Camera-type eye (tissue), 1 donor: Measurements from ENCODE around the gene CUL4A. TPM values are rescaled to one million over a fixed set of nuclear protein-coding genes. Genes with fewer than 3 reads are reported as not detected.

Source experiments
- total RNA-seq: library from RNA; depleted of rRNA; stranded (reverse); fragments of >200 nt; gene quantifications from one replicate; pipeline ENCODE4 v1.2.3, GENCODE V29; 2014

Gene CUL4A
- total RNA-seq = 87.0 TPM

DNA sequence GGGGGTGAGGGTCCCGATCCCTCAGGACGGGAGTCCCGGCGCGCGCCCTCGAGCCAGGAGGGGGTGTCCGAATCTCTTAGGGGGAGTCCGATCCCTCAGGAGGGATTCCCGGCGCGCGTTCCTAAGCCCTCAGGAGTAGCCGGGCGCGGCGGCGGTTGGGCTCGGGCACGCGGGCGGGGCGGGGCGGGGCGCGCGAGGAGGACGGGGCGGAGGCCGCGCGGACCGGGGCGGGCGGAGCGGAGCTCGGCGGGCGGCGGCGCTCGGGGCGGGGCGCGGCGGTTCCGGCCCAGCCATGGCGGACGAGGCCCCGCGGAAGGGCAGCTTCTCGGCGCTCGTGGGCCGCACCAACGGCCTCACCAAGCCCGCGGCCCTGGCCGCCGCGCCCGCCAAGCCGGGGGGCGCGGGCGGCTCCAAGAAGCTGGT lies at the start of gene CUL4A:
Gene CUL4A, plus strand, starts transcription at position 278 of the 423 bp plus-strand sequence. Its CDS starts 15 bp downstream, at position 293.

DNA sequence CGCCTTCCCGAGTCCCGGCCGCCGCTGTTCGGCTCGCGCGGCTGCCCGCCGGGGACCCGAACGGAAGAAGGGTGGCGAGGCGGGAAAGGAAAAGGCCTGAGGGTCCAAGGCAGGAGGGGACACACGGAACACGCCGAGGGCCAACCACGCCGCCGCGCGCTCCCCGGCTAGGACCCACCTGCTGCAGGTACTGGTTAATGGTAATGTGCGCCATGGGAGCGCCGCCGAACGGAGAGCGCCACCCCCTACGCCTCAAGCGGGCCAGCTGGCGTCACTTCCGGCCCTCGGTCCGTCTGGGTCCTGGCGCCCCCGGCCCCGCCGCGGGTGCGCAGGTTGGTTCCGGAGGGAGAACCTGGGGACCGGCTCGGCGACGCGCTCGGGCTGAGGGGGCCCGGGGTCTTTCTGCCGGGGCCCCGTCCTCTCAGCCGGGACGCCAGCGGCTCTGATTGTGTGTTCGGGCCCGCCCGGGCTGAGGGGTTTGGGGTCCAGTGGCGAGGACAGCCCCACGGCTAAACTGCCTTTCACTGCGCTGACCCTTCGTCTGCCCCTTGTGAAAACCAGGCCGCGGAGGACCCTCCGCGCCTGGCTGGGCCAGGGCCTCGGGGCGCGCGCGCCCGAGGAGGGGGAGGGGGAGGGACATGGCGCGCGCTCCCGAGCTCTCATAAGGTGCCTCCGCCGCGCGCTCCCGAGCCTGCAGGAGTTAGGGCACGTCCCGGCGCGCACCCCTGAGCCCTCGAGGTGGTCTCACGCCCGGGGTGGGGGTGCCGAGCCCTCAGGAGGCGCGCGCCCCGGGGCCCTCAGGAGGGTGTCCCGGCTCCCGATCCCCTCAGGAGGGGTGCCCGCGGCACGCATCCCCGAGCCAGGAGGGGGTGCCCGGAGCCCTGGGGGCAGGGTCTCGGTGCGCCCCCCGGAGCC lies 735 bp upstream of the CUL4A start, which contains the start of gene PCID2:
Gene PCID2, minus strand, starts transcription at position 249 of the 915 bp plus-strand sequence. Its CDS starts 35 bp downstream, at position 214.

DNA sequence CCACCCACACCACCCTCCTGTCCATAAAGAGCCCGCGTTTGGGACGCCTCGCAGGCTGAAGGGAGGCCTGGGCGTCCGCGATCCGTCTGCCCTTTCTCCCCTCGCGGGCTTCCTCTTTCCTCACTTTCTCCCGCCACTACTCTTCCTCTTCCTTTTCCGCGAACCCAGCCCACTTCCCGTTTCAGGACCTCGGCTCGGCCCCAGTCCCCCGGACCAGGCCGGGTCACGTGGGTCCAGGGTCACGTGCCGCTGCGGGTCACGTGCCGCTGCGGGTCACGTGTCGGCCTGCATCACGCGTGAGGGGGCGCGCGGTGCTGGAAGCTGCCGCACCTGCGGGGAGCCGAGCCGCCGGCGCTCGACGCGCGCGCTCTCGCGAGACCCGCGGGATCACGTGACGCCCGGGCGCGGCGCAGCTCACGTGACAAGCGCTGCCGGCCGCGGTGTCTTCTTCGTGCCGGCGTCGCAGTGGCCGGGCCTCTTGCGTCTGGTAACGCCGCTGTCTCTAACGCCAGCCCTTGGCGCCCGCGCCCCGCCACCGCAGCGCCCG lies 87.5 kb downstream of the CUL4A start, which contains the start of gene LAMP1:
Gene LAMP1, plus strand, starts transcription at position 417 of the 547 bp plus-strand sequence. CDS start 196 bp downstream, outside the sequence.

Other genes with a start within 250 kb of the CUL4A start
- 91.5 TPM for gene MCF2L, start 240.4 kb upstream of the CUL4A start, total RNA-seq
- gene F7, start 103.8 kb upstream of the CUL4A start, total RNA-seq = 2.1 TPM
- 22.7 TPM for gene F10, start 86.8 kb upstream of the CUL4A start, total RNA-seq
- gene PROZ, start 51.0 kb upstream of the CUL4A start, total RNA-seq = not detected
- gene PCID2, start 944 bp upstream of the CUL4A start, total RNA-seq = 72.6 TPM
- 57.5 TPM for gene LAMP1, start 87.6 kb downstream of the CUL4A start, total RNA-seq
- gene GRTP1, start 154.5 kb downstream of the CUL4A start, total RNA-seq = 7.1 TPM
- gene ADPRHL1, start 243.9 kb downstream of the CUL4A start, total RNA-seq = 7.3 TPM